HG03575 (cell line): ENCODE data around the gene KNCN.

ENCODE experiments used
- ATAC-seq: cut with Tn5 transposase; IDR thresholded peaks from one replicate; pipeline ENCODE4 v1.9.1; 2021; ENCODE audit not compliant: unreplicated experiment, insufficient number of reproducible peaks, low FRiP score; ENCODE audit errors: extremely low read depth

The KNCN gene

GRCh38 chr1:46528297-46528955, 23.0 kb downstream of the KNCN start:
- ATAC-seq: no peak

- no peak for ATAC-seq
Observed at GRCh38 chr1:46527474-46528296, 23.8 kb downstream of the KNCN start.

DNA sequence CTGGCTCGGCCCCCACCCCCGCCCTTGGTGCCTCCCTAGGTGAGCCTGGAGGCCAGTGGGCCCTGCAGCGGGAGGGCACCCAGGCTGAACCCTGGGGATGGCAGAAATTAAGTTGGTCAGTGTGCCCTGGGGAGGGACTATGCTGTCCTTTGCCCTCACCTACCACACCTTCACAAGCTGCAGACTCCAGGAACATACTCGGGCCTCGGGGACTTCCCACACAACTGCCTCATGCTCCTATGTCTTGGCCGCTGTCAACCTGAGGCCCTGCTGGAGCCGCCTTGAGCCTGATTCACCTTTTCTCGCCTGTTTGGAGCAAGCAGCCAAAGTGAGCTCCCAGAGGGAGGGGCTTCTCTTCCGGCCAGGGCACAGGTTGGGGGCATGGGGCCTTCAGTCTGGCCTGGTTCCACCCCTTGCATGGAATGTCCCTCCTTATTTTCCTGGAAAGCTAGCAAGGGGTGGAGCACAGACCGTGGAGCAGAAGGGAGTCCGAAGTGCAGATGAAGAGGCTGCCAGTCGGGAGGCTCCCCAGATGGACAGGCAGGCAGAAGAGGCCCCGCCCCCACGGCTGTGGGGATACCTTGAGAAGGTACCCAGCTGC, 24.7 kb downstream of the KNCN start:
- ATAC-seq: no peak

- ATAC-seq: no peak
Observed at GRCh38 chr1:46526013-46526690, 25.3 kb downstream of the KNCN start.

DNA sequence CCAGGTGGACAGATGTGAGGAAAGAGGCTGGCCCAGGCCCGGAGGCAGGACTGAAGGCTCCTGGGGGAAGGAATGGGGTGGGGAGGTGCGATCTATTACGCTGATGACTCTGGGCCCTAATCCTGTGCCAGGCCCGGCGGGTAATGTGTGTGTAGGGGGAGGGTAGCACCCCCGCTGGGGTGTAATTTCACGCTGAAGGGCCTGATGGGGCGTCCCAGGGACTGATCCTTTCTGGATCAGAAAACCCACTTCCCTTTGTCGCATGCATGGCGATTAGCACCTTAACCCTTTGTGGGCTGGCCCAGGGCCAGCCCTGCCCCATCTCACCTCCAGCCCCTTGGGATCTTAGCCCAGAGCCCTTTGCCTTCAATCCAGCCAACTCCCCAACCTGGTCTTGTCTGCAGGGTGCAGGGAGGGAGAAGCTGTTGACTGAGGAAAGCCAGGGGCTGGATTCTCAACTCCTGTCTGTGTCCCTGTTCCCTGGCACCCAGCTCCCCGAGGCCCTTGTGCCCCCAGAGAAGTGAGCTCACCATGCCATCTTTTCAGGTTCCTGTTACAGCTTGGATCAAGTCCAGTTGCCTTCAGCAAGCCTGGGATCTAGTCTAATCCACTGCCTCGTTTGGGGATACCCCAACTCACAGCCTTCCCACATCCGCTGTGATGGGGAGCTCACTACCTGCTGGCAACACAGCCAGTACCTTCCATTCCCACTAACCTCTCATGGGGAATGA, 26.0 kb downstream of the KNCN start:
- no peak for ATAC-seq

- ATAC-seq: no peak
Observed at GRCh38 chr1:46524843-46525242, 26.6 kb downstream of the KNCN start.

- ATAC-seq: no peak
Observed at GRCh38 chr1:46523496-46524353, 27.7 kb downstream of the KNCN start.

GRCh38 chr1:46522969-46523320, 28.5 kb downstream of the KNCN start:
- ATAC-seq: no peak

DNA sequence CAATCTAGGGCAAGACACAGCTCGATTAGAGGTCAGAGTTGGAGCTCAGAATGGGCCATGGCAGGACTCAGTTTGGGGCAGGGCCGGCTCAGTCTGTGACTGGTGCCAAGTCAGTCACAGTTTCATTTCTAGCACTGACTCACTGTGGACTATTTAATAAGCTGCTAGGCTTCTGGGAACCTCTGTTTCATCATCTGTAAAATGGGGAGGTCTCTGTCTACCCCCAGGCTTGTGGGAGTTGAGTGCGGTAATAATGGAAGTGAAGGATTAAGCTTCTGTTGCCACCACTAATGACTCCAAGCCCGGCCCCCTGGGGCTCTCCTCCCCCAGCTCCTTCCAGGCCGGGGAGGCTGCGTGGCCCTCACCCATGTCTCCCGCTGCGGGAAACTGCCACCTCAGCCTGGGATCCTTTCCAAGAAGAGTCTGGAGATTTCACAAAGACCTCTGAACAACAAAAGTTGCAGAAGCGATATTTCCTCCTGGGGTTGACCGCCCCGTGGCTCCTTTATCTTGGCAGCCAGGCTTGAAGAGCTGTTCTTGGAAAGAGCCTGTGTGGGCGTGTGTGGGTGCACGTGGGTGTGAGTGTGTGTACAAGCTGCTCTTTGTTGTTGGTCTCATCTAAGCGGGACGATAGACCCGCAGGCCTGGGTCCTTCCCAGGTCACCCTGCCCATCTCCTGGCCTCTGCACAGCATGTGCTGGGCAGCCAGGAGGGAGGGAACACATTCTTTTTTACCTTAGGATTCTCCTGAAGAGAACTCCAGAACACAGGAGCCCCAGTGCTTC, 29.1 kb downstream of the KNCN start:
- ATAC-seq: no peak

DNA sequence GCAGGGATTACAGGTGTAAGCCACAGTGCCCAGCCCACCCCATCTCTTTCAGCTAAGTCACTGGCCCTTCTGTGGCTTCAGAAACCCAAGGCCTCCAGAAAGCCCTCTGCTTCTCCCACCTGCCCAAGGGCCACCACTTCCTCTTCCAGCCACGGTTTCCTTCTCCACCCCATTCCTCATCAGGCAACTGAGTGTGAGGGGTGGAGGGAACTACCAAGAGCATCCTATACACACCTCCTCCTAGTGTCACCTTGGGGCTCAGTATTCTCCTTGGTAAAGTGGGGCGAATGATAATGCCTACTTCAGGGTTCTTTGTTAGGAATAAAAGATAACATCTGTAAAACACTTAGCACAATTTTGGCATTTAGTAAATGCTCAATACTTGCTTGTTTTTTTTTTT, 30.0 kb downstream of the KNCN start:
- ATAC-seq: no peak

DNA sequence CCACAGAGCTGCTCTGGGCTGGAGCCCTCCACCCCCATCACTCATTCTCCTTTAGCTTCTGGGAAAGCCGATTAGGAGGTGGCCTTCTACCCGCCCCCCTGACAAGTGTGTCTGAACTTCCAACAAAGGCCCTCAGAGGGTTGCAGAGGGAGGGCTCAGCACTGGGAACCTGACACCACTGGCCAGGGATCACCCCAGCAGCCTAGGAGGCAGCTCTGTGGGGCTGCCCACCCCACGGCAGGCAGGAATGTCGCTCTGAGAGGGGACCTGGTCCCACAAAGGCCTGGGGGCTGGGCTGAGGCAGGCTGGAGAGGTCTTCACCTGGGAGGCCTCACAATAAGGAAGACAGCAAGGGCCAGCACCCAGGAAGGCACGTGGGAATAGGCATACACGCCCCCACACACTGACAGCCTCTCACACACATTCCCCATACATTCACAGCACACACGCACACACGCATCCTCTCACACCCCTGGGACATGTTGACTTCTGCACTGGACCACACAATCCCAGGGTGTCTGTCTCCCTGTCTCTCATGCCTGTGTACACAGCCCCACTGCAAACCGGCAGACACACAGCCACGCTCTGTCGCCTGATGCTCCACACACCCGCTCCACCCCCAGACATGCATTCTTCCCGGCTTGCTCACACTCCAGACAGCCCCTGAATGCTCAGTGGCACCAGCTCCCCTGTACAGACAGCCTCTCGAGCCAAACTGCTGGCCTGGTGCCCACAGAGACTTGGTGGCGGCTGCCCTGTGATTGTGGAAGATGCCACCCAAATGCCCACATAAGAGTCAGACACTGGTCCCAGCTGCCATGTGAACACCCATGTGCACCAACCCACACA, 31.2 kb downstream of the KNCN start:
- ATAC-seq: no peak

GRCh38 chr1:46519209-46519608, 32.2 kb downstream of the KNCN start:
- no peak for ATAC-seq

- ATAC-seq: no peak
Observed at GRCh38 chr1:46517932-46518498, 33.4 kb downstream of the KNCN start.

GRCh38 chr1:46517010-46517600, 34.3 kb downstream of the KNCN start:
- ATAC-seq: no peak

DNA sequence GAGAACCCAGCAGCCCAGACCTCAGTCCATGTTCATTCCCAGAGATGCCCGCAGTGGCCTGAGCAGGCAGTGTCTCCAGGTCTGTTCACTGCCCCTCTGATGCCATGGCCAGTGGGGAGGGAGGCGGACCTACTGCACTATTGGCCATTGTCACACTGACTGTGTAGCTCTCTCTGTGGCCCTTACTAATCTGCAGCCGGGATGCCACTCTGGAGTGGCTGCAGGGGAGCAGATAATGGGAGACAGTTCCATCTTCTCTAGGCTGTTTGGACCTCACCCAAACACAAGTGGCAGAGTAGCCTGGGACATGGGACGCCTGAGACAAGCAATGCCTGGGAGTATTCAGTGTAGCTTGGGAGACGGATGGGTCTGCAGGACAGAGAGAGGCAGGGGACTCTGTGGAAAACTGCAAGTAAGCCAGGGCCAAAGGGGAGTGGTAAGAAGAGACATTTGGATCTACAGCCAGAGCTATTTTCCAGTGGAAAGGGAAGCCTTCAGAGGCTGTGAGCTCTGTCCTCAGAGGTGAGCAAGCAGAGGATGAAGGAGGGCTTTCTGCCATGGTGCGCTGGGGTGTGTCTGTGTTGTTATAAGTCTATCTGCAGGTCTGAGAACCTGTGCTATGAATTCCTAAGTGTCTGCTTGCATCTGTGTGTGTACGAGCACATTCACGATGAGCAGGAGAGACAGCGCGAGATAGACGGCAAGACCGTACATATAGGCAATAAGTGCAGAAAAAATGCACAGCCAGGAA, 35.1 kb downstream of the KNCN start:
- no peak for ATAC-seq
